DND-41 (cell line): ENCODE results near the gene SIRPA.

ENCODE experiments used
- ATAC-seq: fragments of 200-7000 bp; cut with Tn5 transposase; 3 replicates; pipeline ENCODE4 v1.9.1; 2021; ENCODE audit warnings: low read depth; ENCODE audit not compliant: insufficient read depth
- DNase-seq: peaks from one replicate; pipeline ENCODE4 v3.0.0-alpha.2; 2020
- H2AFZ ChIP-seq: 2 replicates; pipeline ENCODE4 v1.6.0; 2012; ENCODE audit warnings: low read depth, low read length
- H3K27ac ChIP-seq: 2 replicates; pipeline ENCODE4 v1.5.1; 2012; ENCODE audit warnings: low read length, inconsistent platforms
- H3K27me3 ChIP-seq: fragments of 200-600 bp; sonication (generic); 2 replicates; pipeline ENCODE4 v1.6.0; 2012; ENCODE audit warnings: low read length, mild to moderate bottlenecking, inconsistent platforms; ENCODE audit not compliant: insufficient read depth, poor library complexity
- H3K36me3 ChIP-seq: 2 replicates; pipeline ENCODE4 v1.5.1; 2012; ENCODE audit warnings: low read length, inconsistent platforms; ENCODE audit not compliant: insufficient read depth
- H3K4me1 ChIP-seq: 2 replicates; pipeline ENCODE4 v1.5.1; 2012; ENCODE audit warnings: mild to moderate bottlenecking, low read length; ENCODE audit not compliant: insufficient read depth
- H3K4me2 ChIP-seq: 2 replicates; pipeline ENCODE4 v1.6.0; 2012; ENCODE audit warnings: mild to moderate bottlenecking, moderate library complexity, low read length, inconsistent platforms; ENCODE audit not compliant: insufficient read depth
- H3K4me3 ChIP-seq, 2 experiments: fragments of 200-600 bp in 1 of 2; shearing (Covaris generic) in 1 of 2; 2 replicates each; pipeline ENCODE4 v1.5.1; 2012 to 2016; ENCODE audit warnings: inconsistent platforms in 2 of 2, low read length in 2 of 2, mild to moderate bottlenecking in 2 of 2, low read depth in 1 of 2, moderate library complexity in 1 of 2
- H3K79me2 ChIP-seq: 2 replicates; pipeline ENCODE4 v1.6.0; 2012; ENCODE audit warnings: low read length, inconsistent platforms; ENCODE audit not compliant: insufficient read depth
- H3K9ac ChIP-seq: 2 replicates; pipeline ENCODE4 v1.6.0; 2012; ENCODE audit warnings: low read depth, mild to moderate bottlenecking, inconsistent platforms, low read length, moderate library complexity
- H3K9me3 ChIP-seq: 2 replicates; pipeline ENCODE4 v1.5.1; 2012; ENCODE audit warnings: low read length, moderate library complexity, mild to moderate bottlenecking, inconsistent platforms; ENCODE audit not compliant: insufficient read depth, severe bottlenecking
- H4K20me1 ChIP-seq: 2 replicates; pipeline ENCODE4 v1.6.0; 2012; ENCODE audit warnings: low read length; ENCODE audit not compliant: insufficient read depth
- EZH2 ChIP-seq: IDR thresholded peaks from 3 replicates; pipeline ENCODE4 v1.6.1; 2012; ENCODE audit warnings: borderline replicate concordance, low read depth, mild to moderate bottlenecking, moderate library complexity, low read length, inconsistent platforms; ENCODE audit not compliant: severe bottlenecking
- TF ChIP-seq, protein P1 (sequence below): IDR thresholded peaks from 2 replicates; pipeline ENCODE4 v1.5.1; 2012; ENCODE audit warnings: borderline replicate concordance, low read length, moderate library complexity, mild to moderate bottlenecking; ENCODE audit not compliant: poor library complexity, severe bottlenecking; ENCODE audit errors: extremely low read depth

The SIRPA gene

DNA sequence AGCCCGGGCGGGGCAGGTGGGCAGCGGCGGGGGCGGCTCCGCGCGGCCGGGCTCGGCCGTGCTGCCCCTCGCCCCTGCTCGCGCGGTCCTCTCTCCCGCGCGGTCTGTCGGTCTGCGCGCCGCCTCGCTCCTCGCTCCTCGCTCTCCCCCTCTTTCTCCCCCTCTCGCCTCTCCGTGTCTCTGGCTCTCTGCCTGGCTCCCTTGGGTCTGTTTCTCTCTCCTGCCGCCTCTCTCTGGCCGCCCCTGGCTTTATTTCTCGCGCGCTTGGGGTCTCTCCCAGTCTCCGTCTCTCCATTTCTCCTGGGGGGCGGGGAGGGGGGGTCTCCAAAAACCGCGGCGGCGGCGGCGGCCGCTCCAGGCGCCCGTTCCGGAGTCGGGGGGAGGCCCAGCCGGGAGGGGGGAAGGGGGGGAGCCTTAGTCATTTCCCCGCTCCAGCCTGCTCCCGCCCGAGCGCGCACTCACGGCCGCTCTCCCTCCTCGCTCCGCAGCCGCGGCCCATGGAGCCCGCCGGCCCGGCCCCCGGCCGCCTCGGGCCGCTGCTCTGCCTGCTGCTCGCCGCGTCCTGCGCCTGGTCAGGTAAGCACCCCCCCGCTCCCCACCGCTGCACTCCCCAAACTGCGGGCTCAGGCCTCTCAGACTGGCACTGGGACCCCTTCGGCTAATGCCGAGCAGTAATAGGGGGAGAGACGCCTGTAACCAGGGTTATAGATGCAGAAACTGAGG, at the start of gene SIRPA:
TSS of gene SIRPA (plus strand) at position 457 of the 723 bp plus-strand sequence. CDS start at position 498, 41 bp downstream.
- DNase-seq = peak; percentile 39
- Histone ChIP-seq H3K4me2 (peak within 1 kb of the TSS; percentile 66), H3K27me3 (peaks cover 78% of the 10 kb centered on the region), H3K4me1 (peaks cover 13% of the 10 kb centered on the region), H4K20me1 (peaks cover 22% of the 10 kb centered on the region), H3K9ac (peak within 1 kb of the TSS; percentile 28; the same call in 1 of the 2 replicates), H2AFZ (peak within 1 kb of the TSS; percentile 15; the same call in 1 of the 2 replicates), H3K27ac (no peak within 1 kb of the TSS), H3K36me3 (no peaks in the 10 kb centered on the region), H3K4me3 (peak within 1 kb of the TSS in 1 of 2 experiments; percentile 56; a peak in 3 of 4 replicates), H3K9me3 (no peaks in the 10 kb centered on the region), H3K79me2 (no peaks in the 10 kb centered on the region)
- TF ChIP-seq, protein P1, sequence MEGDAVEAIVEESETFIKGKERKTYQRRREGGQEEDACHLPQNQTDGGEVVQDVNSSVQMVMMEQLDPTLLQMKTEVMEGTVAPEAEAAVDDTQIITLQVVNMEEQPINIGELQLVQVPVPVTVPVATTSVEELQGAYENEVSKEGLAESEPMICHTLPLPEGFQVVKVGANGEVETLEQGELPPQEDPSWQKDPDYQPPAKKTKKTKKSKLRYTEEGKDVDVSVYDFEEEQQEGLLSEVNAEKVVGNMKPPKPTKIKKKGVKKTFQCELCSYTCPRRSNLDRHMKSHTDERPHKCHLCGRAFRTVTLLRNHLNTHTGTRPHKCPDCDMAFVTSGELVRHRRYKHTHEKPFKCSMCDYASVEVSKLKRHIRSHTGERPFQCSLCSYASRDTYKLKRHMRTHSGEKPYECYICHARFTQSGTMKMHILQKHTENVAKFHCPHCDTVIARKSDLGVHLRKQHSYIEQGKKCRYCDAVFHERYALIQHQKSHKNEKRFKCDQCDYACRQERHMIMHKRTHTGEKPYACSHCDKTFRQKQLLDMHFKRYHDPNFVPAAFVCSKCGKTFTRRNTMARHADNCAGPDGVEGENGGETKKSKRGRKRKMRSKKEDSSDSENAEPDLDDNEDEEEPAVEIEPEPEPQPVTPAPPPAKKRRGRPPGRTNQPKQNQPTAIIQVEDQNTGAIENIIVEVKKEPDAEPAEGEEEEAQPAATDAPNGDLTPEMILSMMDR = no peak
- peak; percentile 95 for TF ChIP-seq EZH2
- peak; percentile 78 for ATAC-seq

DNA sequence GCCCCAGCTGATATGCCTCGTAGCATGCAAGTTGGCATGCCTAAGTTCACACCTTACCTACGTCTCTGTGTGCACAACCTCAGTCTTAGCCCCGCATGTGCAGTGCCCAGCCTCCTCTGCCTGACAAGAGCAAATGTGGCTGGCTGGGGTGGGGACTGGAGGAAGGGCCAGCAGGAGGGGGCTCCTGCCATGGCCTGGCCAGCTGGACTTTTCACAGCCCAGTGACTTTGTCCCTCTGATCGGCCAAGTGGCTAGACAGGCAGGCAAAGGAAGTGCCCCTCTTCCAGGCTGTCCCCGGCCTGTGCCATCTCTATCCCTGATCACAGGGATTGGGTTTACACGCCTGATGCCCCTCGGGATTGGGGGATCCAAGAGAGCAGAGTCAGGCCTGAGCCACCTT, 49.5 kb upstream of the SIRPA start:
- ATAC-seq = no peak
- Histone ChIP-seq H3K27me3 (peaks cover 8% of the 10 kb centered on the region), H3K27ac (no peak overlapping the region), H3K9me3 (no peaks in the 10 kb centered on the region), H4K20me1 (0 out of 2 replicates have a peak, but pooled peaks cover 4% of the 10 kb centered on the region), H3K36me3 (no peaks in the 10 kb centered on the region), H3K4me1 (peaks cover 8% of the 10 kb centered on the region), H3K4me3 (no peak overlapping the region), H3K9ac (no peak overlapping the region), H3K79me2 (no peaks in the 10 kb centered on the region), H3K4me2 (no peak overlapping the region), H2AFZ (no peak overlapping the region)
- TF ChIP-seq, protein P1 = no peak
- no peak for TF ChIP-seq EZH2
- DNase-seq = no peak

DNA sequence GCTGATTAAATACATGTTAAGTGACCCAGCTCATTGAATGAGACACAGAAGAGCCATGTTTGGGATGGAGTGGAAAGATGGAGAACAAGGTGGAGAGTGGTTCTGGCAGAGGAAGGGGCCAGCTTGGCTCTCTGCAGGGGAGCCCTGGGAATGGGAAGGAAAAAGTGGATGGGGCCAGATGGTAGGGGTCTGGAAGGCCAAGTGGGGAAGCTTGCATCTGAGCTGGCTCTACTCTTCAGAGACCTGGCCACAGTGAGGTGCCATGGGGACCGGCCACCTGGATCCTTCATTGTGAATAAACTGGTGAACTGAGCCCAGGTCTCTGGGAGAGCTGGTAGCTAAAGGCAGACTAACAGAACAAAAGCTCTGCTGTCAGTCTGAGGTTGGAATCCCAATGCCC, 48.9 kb upstream of the SIRPA start:
- no peak for ATAC-seq
- Histone ChIP-seq H3K4me3 (no peak overlapping the region), H3K36me3 (no peaks in the 10 kb centered on the region), H3K4me1 (peaks cover 14% of the 10 kb centered on the region), H3K27ac (no peak overlapping the region), H3K4me2 (no peak overlapping the region), H3K79me2 (no peaks in the 10 kb centered on the region), H3K9me3 (no peaks in the 10 kb centered on the region), H2AFZ (no peak overlapping the region), H3K9ac (no peak overlapping the region), H4K20me1 (0 out of 2 replicates have a peak, but pooled peaks cover 4% of the 10 kb centered on the region), H3K27me3 (peaks cover 8% of the 10 kb centered on the region)
- TF ChIP-seq, protein P1 = no peak
- no peak for TF ChIP-seq EZH2
- DNase-seq = no peak
